Left ventricle myocardium inferior (tissue), 1 donor: ENCODE data around the gene AAMDC. TPM values are rescaled to one million over a fixed set of nuclear protein-coding genes. Genes with fewer than 3 reads are reported as not detected.
A peak's percentile ranks its signal among the peaks of the same experiment; 100 is the strongest.
"Not testable (repeated sequence)": the region's sequence is repeated elsewhere in the genome, so short reads cannot be mapped to it uniquely, and the experiment has no call there.

Experiments used
- DNase-seq: peaks from one replicate; pipeline ENCODE4 v3.0.0-alpha.2; 2020
- H3K27ac ChIP-seq: fragments of 200-600 bp; replicated peaks from 2 replicates; pipeline ENCODE4 v1.8.0; 2021
- H3K27me3 ChIP-seq: fragments of 200-600 bp; 2 replicates; pipeline ENCODE4 v1.8.0; 2021; ENCODE audit warnings: low read depth
- H3K36me3 ChIP-seq: fragments of 200-600 bp; 2 replicates; pipeline ENCODE4 v1.8.0; 2021
- H3K4me1 ChIP-seq: fragments of 200-600 bp; 2 replicates; pipeline ENCODE4 v1.8.0; 2021
- H3K4me3 ChIP-seq: fragments of 200-600 bp; 2 replicates; pipeline ENCODE4 v1.8.0; 2021; ENCODE audit warnings: mild to moderate bottlenecking, moderate library complexity
- H3K9me3 ChIP-seq: fragments of 200-600 bp; replicated peaks from 2 replicates; pipeline ENCODE4 v1.8.0; 2021
- CTCF ChIP-seq: fragments of 200-600 bp; IDR thresholded peaks from 2 replicates; pipeline ENCODE4 v1.8.0; 2021; ENCODE audit warnings: antibody characterized with exemption, mild to moderate bottlenecking, borderline replicate concordance
- intact Hi-C: fragments of 100-400 bp; cut with micrococcal nuclease; formaldehyde crosslinking; loops from one replicate; pipeline ENCODE4 v1.11.0; 2022
- total RNA-seq: library from RNA; stranded (reverse); fragmentation: NEBNext Ultra II Directional; extraction: Animal tissue kit (Norgen Biotek cat#: 25700); gene quantifications from one replicate; pipeline ENCODE4 v1.2.1, GENCODE V29; 2021
- donor health status: DM: no; HTN: yes; CAD: no; lungs with severe emphysema.

The AAMDC gene
- total RNA-seq, 1 donor from 2014 or later: 86.6 TPM

GRCh38 chr11:77819921-77820564 is 901 bp upstream of the AAMDC start:
- no peaks in the 10 kb centered on the region for H3K27me3 ChIP-seq
- TF ChIP-seq CTCF: no peak
- H3K36me3 ChIP-seq: no peaks in the 10 kb centered on the region
- peaks cover 86% of the 10 kb centered on the region for H3K4me1 ChIP-seq
- peak overlapping the region; percentile 86 for H3K4me3 ChIP-seq
- peaks cover under 1% of the 10 kb centered on the region for H3K9me3 ChIP-seq
- intact Hi-C loops: no loop called here
- peak overlapping the region; percentile 93 for H3K27ac ChIP-seq
- peak; percentile 38 for DNase-seq

GRCh38 chr11:77821349-77821851 is 456 bp downstream of the AAMDC start:
- TF ChIP-seq CTCF: no peak
- intact Hi-C loops: no loop called here
- peak overlapping the region; percentile 93 for H3K27ac ChIP-seq
- H3K9me3 ChIP-seq: no peaks in the 10 kb centered on the region
- H3K4me3 ChIP-seq: peak overlapping the region; percentile 86
- DNase-seq: peak; percentile 21
- H3K36me3 ChIP-seq: no peaks in the 10 kb centered on the region
- H3K27me3 ChIP-seq: no peaks in the 10 kb centered on the region
- peaks cover 77% of the 10 kb centered on the region for H3K4me1 ChIP-seq

- Histone ChIP-seq H3K27ac (peak overlapping the region; percentile 93), H3K4me1 (peaks cover 71% of the 10 kb centered on the region), H3K4me3 (peak overlapping the region; percentile 86)
- H3K27me3 ChIP-seq, H3K36me3 ChIP-seq, intact Hi-C loops, DNase-seq, H3K9me3 ChIP-seq: not testable (repeated sequence)
Observed at GRCh38 chr11:77822126-77822525, 1.2 kb downstream of the AAMDC start.

- Histone ChIP-seq H3K27ac (peak overlapping the region; percentile 93), H3K27me3 (no peaks in the 10 kb centered on the region), H3K4me3 (peak overlapping the region; percentile 36), H3K36me3 (no peaks in the 10 kb centered on the region), H3K4me1 (peaks cover 55% of the 10 kb centered on the region), H3K9me3 (no peaks in the 10 kb centered on the region)
- no peak for TF ChIP-seq CTCF
- intact Hi-C loops: no loop called here
- no peak for DNase-seq
Observed at GRCh38 chr11:77823775-77824174, 2.8 kb downstream of the AAMDC start.

- TF ChIP-seq CTCF: no peak
- no peaks in the 10 kb centered on the region for H3K9me3 ChIP-seq
- no peak for DNase-seq
- no peaks in the 10 kb centered on the region for H3K27me3 ChIP-seq
- H3K27ac ChIP-seq: no peak overlapping the region
- H3K4me3 ChIP-seq: no peak overlapping the region
- H3K4me1 ChIP-seq: peaks cover 8% of the 10 kb centered on the region
- intact Hi-C loops: no loop called here
- H3K36me3 ChIP-seq: peaks cover 7% of the 10 kb centered on the region
Observed at GRCh38 chr11:77828926-77829325, 8.0 kb downstream of the AAMDC start.

GRCh38 chr11:77833302-77833701 is 12.4 kb downstream of the AAMDC start:
- intact Hi-C loops: no loop called here
- DNase-seq: no peak
- TF ChIP-seq CTCF: no peak
- H3K27me3 ChIP-seq: no peaks in the 10 kb centered on the region
- H3K36me3 ChIP-seq: peaks cover 7% of the 10 kb centered on the region
- peaks cover 2% of the 10 kb centered on the region for H3K9me3 ChIP-seq
- H3K4me1 ChIP-seq: no peaks in the 10 kb centered on the region
- H3K4me3 ChIP-seq: no peak overlapping the region
- no peak overlapping the region for H3K27ac ChIP-seq
